GM19467 (cell line): Measurements from ENCODE around the gene SRXN1.
"Not testable (repeated sequence)": the region's sequence is repeated elsewhere in the genome, so short reads cannot be mapped to it uniquely, and the experiment has no call there.

Experiments used
- ATAC-seq: cut with Tn5 transposase; IDR thresholded peaks from one replicate; pipeline ENCODE4 v1.9.1; 2021; ENCODE audit warnings: mild to moderate bottlenecking, moderate library complexity; ENCODE audit not compliant: unreplicated experiment

The SRXN1 gene

DNA sequence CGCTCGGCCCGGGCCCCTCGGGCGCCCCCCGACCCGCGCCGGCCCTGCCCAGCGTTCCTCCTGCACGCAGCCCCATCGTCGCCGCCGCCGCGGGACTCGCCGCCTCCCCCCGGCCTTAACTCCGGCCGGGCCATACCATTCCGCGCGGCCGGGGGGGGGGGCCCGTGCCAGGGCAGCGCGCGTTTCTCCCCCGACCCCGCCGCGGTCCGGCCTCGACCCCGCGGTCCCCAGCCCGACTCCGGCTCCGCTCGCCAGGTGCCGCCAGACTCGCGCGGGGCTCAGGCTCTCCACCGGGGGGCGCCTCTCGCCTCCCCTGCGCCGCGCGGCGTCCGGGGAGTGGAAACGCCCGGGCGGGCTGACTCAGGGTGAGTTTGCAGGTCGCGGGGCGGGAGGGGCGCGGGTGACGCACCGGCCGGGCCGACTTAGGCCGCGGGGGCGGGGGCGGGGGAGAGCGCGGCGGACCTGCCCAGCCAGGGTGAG, at the start of gene SRXN1:
Gene SRXN1, minus strand, starts transcription at position 91 of the 480 bp plus-strand sequence. Its CDS starts 15 bp downstream, at position 76.
- peak; percentile 83 for ATAC-seq

DNA sequence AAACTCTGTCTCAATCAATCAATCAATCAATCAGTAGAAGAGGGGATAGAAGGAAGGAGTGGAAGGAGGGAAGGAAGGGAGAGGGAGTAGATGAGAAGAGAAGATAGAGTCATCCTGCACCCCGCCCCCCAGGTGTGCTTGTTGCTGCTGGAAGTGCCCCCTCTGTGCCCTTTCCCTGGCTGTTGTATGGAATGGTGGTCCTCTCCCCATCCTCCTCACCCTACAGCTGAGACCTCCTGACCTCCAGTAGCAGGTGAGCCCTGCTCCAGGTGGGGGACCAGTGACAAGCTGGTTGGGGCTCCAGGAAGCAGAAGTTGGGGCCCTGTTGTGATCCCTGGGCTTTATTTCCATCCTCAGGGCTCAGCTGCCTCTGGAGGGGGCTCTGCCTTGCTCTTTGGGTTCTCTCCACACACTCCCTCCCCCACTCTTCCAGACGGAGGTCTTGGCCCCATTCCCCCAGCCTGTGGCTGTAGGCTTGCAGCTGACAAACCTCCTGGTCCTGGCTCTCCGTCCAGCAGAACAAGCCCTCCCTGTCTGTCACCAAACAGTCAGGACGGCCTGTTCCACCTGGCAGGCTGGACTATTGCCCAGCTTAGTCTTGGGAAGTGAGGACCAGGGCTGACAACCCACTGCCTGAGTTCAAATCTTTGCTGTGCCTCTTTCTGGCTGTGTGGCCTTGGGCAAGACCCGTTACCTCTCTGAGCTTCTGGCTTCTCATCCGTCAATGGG, 48.6 kb upstream of the SRXN1 start:
- ATAC-seq = no peak

DNA sequence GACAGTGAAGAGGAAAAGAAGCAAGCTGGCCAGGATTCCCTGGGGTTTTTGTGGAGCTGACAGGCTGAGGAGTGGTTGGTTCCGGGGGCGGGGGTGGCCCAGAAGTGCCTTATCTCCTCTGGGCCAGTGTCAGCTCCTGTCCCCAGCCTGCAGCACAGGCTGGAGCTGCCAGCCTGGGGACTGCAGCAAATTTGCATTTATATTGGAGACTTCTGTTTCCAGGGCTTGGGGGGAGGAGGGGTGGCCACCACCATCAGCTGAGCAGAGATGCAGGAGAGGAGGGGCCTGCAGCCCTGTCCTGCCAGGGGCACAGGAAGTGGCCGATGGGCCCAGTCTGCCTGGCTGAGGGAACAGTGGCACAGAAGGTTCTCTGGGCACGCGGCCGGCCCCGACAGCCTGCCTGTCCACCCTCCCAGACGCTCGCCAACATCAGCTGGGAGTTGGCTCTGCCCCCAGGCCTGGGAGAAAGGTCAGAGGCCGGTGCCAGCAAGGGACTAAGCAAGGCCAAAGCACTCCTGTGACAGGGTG, 46.9 kb upstream of the SRXN1 start:
- ATAC-seq = no peak

DNA sequence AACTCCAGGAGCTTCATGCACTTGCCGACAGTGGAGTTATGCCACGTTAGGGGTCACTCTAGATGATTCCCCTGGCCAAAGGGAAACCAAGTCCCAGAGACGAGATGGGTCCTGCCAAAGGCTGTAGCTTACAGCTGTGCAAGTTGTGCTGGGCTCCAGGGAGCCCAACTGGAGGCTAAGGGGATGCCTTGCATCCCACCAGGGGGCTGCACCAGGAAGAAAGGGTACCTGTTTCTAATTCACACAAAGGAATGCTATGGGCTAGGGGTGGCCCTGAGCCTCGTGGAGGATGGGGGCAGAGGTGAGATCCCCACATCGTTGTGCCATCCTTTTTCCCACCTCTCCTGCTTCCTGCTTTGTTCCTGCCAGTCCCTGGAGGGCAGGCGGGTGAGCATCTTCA, 46.3 kb upstream of the SRXN1 start:
- ATAC-seq = no peak

DNA sequence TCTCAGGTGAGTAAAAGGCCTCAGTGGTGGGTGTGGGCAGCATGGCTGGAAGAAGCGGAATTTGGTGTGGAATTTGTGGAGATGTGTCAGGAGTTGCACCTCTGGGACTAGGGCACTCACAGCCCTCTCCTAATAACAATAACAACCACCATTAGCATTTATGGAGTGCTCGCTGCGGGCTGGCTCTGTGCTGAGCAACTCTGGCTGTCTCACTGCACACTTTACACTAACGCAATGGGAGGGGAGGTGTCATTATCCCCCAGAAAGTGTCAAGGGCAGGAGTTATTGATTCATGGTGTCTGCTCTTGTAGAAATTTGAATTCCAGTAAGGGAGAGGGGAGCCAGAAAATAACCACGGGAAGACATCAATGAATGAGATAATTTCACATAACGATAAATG, 45.3 kb upstream of the SRXN1 start:
- no peak for ATAC-seq

DNA sequence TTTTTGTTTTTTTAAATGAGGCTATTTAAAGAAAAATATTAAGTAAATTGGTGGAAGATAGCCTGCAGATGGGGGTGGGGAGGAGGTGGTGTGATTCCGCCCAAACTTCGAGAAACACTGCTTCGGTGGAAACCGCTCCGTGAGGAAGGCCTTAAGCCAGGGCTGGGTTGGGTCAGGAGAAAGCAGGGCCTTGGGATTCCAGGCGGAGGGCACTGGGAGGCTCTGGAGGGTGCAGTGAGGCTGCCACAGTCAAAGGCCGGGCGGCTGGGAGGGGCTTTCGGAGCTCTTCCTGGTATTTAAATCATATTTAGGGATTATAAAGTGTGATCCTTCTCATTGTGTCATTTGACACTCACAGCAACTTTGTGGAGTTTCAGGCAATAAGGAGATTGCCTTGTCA, 44.8 kb upstream of the SRXN1 start:
- no peak for ATAC-seq

DNA sequence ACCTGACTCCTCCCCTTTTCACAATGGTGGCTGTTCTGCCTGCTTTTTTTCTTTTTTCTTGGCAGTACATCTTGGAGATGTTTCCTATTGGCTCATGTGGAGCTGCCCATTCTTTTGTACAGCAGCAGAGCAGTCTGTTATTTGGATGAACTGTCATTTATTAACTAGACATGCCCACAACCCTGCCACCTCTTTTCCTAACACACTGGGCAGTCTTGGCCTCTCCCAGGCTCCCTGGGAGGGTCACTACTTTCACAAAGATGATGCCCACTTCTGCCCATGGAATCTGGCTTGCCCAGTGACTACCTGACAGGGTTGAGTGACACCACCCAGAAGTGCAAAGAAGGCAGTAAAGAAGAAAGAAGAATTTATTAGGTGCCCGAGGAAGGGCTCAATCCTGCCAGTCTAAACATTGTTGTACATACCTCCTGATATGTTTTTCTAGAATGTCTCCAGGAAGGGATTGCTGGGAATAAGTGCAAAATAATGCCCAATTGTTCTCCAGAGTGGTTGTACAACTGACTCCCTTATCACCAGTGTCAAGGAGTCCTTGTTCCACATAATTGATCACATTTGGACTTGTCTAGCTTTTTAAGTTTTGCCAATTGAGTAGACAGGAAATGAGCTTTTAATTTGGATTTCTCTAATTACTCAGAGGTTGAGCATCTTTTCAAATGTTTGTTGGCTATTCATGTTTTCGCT, 42.3 kb upstream of the SRXN1 start:
- ATAC-seq = no peak

DNA sequence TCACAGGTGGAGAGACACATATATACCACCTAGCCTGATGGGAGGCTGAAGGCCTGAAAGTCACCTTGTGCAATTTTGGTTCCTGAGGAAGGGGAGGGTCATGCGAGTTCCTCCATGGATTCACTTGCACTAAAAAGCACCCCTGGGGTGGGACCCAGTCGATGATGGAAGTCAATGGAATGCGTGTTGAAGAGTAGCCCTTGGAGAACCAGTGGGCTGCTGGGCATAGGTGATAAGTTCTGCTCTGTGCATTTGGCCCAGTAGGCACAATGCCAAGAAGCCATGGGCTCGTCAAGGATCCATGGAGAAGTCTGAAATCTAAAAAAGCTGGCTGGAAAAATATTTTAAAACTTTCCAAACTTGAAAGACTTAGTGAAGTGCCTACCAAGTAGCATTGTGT, 41.5 kb upstream of the SRXN1 start:
- no peak for ATAC-seq

DNA sequence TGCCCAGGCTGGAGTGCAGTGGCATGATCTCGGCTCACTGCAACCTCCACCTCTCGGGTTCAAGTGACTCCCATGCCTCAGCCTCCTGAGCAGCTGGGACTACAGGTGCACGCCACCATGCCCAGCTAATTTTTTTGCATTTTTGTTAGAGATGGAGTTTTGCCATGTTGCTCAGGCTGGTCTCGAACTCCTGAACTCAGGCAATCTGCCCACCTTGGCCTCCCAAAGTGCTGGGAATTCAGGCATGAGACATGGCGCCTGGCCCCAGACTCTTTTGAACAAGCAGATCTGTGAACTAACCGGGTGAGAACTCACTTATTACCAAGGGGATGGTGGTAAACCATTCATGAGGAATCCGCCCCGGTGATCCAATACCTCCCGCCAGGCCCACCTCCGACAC, 40.8 kb upstream of the SRXN1 start:
- not testable (repeated sequence) for ATAC-seq

DNA sequence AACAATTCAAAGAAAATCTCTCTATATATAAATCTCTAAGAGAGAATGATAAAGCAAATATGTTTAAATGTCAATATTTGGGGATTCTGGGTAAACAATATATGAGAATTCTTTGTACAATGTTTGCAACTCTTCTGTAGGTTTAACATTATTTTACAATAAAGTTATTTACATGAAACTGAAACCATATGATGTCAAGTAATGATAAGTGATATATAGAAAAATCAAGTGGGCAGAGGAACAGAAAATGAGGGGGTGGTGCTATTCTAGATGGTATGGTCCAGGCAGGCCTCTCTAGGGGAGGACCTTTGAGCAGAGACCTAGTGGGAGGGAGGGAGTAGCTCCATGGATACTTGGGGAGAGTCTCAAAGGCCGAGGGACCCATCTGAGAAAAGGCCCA, 39.0 kb upstream of the SRXN1 start:
- no peak for ATAC-seq

DNA sequence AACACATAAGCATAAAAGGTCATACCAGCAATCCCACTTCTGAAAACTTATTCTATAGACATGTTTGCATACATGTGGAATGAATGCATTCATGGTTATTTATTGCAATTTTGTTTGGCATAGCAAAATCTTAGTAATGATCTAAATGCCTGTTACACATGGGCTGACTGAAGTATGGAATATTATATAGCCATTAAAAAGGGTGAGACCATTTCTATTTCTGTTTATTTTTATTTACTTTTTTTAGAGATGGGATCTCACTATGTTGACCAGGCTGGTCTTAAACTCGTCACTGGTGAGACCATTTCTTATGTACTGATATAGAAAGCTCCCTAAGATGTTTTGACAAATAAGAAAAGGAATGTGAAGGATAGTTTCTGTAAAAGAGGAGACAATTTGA, 36.9 kb upstream of the SRXN1 start:
- no peak for ATAC-seq

DNA sequence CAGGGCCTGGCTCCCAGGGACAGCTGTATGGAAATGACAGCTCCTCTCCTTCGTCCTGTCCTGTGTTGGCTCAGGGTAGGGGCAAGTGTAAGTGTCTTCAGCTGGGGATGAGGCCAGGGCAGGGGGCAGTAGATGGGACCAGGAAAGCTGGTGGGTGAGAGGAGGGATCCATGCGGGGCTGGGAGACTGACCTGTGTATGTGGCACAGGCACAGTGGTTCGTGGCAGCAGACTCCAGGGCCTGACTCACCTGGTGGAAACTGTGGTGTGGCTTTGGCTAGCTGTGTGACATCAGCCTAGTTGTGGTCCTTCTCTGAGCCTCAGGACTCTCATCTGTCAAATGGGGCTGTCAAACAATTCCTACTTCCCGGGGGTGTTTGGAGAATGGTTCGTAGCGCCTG, 36.3 kb upstream of the SRXN1 start:
- ATAC-seq = no peak

DNA sequence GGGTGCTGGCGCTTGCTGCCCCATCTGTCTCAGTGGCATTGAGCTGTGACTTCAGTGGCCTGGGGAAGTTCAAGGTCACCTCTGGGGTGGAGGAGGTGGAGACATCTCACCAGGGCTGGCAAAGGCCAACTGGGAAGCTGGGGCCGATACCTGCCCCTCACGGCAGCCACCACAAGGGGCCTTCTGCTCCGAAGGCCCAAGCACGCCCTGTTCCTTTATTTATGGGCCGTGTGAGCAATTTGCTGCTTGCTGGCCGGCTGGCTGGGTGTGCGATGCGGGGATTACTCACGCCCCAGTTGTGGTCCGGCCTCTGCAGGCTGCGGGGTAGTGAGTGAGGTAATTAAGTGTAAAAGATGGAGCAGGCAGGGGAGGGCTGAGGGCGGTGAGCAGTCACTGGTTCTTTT, 35.8 kb upstream of the SRXN1 start:
- ATAC-seq = no peak

DNA sequence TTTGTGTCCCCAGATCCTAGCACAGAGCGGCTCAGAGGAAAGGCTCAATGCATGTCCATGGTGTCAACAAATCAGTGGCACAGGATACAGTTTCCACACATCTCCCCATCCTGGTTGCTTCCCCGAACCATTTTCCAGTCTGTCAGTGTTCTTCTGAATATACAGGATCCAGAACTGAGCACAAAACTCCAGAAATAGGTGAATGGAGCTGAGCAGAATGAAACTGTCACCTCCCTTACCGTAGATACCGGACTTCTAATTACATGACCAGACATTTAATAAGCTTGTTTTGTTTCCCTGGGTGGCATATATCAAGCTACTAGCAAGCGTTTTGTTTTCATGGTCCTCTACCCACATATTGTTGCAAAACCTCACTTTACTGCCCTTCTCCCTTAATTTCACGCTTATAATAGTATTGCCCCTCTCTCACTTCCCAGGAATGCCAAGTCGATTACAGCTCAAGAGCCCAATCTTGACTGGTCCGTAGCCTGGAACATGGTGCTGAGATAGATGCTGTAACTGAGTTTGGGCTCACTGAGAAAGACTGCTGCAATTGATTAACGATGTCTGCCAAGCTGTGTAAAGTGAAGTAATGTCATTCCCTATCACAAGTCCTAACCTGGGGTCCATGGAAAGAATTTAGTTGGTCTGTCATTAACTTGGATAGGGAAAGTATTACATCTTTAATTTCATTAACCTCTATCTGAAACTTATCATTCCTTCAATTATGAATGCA, 34.6 kb upstream of the SRXN1 start:
- ATAC-seq = no peak

DNA sequence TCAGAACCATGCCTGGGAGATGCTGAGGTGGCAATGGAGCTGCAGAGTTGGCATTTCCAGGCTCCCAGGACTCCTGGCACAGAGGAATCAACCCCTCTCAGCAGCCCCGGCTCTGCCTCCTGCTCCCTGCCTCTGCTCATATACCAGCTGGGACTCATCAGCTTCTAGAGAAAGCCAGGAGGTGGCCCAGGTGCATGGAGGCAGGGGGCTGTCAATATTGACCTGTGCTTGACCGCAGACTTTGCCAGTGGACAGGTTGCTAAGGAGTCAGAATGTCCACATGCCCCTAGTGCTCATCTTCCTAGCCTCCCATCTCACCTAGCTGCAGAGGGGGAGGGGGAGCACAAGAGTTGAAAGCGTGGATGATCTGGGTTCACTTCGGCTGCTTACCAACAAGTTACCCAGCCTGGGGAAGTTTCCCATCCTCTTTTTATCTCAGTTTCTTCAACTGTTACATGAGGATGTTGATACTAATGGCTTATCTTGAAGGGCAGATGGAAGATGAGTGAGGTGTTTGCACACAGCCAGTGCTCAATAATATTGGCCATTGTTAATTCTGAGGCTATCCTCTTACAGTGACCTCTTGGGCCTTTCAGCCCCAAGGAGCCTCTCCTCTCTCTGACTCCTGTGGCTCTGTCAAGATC, 31.8 kb upstream of the SRXN1 start:
- ATAC-seq = no peak

DNA sequence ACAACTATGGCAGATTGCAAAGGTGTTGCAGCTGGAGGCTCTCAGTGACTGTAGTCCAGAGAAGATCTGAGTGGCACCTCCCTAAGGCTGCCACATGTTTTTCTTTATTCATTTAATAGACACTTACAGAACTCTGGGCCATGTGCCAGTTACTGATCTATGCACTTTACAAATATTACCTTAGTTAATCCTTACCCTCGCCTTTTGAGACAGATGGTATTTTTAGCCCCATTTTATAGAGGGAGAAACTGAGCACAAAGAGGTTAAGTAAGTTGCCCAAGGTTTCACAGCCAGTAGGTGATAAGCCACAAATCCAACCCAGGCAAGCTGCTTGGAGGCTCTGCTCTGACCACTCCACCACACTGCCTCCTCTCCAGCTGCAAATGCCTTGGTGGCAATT, 29.1 kb upstream of the SRXN1 start:
- no peak for ATAC-seq

DNA sequence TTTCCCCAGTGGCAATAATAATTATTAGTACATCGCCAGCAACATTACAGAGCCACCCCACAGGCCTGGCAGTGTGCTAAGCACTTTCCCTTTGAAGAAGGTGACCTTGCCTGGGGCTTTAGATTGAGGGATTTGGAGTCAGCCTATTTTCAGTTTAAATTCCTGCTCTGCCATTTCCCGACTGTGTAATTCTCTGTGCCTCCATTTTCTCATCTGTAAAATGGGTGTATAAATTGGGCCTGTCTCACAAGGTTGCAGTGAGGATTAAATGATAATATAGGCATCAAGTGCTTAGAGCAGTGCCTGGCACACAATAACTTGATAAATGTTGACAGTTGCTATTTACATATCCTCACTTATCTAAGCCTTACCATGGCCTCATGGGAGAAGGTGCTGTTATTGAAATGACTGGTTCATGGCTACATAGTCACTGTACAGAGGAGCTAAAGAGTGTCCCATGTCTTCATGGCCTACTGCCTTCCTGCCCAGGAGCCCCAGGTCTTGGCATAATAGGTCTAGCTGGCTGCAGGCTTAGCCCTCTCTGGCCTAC, 27.7 kb upstream of the SRXN1 start:
- no peak for ATAC-seq

DNA sequence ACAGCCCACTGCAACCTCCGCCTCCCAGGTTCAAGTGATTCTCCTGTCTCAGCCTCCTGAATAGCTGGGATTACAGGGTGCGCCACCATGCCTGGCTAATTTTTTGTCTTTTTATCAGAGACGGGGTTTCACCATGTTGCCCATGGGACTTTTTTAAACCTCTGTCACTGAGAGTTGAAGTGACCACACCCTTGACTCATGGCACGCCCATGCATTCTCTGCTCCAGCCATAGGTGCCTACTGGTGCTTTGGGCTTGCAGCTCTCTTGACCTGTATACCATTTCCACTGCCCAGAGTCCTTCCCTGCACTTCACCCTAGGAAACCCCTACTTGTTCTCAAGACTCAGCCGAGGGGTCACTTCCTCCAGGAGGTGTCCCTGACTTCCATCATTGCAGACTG, 25.0 kb upstream of the SRXN1 start:
- no peak for ATAC-seq

DNA sequence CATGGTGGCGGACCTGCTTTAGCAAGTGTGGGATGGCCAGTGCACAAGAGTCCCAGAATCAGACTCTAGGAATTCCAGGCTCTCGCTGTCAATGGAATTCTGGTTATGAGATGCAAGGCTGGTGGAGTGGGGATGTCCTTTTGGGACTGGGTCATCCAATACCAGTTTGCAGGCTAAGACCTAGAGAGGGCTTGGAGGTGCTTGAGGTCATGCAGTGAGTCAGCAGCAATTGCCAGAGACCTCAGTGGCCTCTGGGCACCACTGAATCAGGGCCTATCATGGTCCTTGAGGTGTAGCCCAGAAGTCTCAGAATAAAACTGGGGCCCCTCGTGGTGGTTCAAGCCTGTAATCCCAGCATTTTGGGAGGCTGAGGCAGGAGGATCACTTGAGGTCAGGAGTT, 24.0 kb upstream of the SRXN1 start:
- ATAC-seq = no peak

DNA sequence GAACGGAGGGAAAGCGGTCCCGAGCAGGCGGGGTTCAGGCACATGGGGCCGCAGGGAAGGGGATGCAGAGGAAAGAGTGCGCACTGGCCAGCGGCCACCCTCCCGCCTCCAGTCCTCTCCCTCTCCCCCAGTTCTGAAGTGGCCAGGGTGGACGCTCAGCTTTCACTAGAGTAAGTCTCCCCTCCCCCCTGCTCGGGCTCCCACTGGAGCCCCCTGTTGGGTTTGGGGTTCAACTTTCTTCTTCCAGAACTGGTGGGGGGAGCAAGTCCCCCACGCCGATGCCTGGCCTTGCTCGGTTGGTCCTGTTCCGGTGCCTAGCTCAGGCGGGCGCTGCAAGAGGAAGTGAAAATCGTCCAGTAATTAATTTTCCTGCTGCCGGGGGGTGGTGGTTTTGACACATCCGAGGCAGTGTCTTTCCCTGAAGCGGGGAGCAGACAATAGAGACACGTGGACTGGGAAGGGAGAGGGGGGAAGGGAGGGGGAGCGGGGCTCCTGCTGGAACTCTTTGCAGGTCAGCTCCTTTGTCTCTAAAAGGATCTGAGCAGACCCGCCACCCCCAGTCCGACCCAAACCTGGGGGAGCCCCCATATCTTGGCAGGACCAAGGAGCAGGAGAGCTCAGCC, 23.4 kb upstream of the SRXN1 start:
- no peak for ATAC-seq
